GM21737 (cell line): Measurements from ENCODE around the gene DNPEP.
A peak's percentile ranks its signal among the peaks of the same experiment; 100 is the strongest.

ENCODE experiments used
- ATAC-seq: cut with Tn5 transposase; IDR thresholded peaks from one replicate; pipeline ENCODE4 v1.9.1; 2021; ENCODE audit warnings: mild to moderate bottlenecking, moderate library complexity; ENCODE audit not compliant: unreplicated experiment

The DNPEP gene

GRCh38 chr2:219387306-219388120 is at the start of gene DNPEP:
DNPEP (minus strand) TSS chr2:219387912; CDS start chr2:219387794, 118 bp downstream.
- ATAC-seq = peak; percentile 54

- no peak for ATAC-seq
These were observed 49.4 kb upstream of the DNPEP start for GRCh38 chr2:219437141-219437540.

GRCh38 chr2:219436491-219436890 is 48.8 kb upstream of the DNPEP start:
- no peak for ATAC-seq

GRCh38 chr2:219435701-219436100 is 48.0 kb upstream of the DNPEP start:
- ATAC-seq = no peak

GRCh38 chr2:219434718-219435525 is 47.2 kb upstream of the DNPEP start, which contains the start of gene SPEG:
SPEG (plus strand) TSS chr2:219434843; CDS start chr2:219434978, 135 bp downstream.
- no peak for ATAC-seq

- ATAC-seq = no peak
These were observed 46.7 kb upstream of the DNPEP start for GRCh38 chr2:219434468-219434717.

- ATAC-seq = no peak
These were observed 46.2 kb upstream of the DNPEP start for GRCh38 chr2:219433666-219434467.

- ATAC-seq = no peak
These were observed 43.2 kb upstream of the DNPEP start for GRCh38 chr2:219430633-219431615.

- no peak for ATAC-seq
These were observed 42.4 kb upstream of the DNPEP start for GRCh38 chr2:219429958-219430606.

- no peak for ATAC-seq
These were observed 40.8 kb upstream of the DNPEP start for GRCh38 chr2:219428469-219428868.

GRCh38 chr2:219426534-219427136 is 38.9 kb upstream of the DNPEP start:
- ATAC-seq = no peak

- no peak for ATAC-seq
These were observed 38.3 kb upstream of the DNPEP start for GRCh38 chr2:219426068-219426443.

- no peak for ATAC-seq
These were observed 37.7 kb upstream of the DNPEP start for GRCh38 chr2:219425238-219426067.

- ATAC-seq = no peak
These were observed 36.1 kb upstream of the DNPEP start for GRCh38 chr2:219423652-219424377.

- no peak for ATAC-seq
These were observed 35.3 kb upstream of the DNPEP start for GRCh38 chr2:219422952-219423534.

- ATAC-seq = no peak
These were observed 33.6 kb upstream of the DNPEP start for GRCh38 chr2:219421323-219421722.

GRCh38 chr2:219420687-219421086 is 33.0 kb upstream of the DNPEP start:
- ATAC-seq = no peak
